DMS79 (cell line): Measurements from ENCODE around the gene GATB.

ENCODE experiments used
- DNase-seq: peaks from one replicate; lab custom pipeline; 2025; lab: John Stamatoyannopoulos, UW

Gene GATB

GRCh38 chr4:151698213-151698612, 62.6 kb downstream of the GATB start:
- DNase-seq: no peak

GRCh38 chr4:151694961-151695720, 65.7 kb downstream of the GATB start:
- DNase-seq: no peak

GRCh38 chr4:151692821-151693673, 67.8 kb downstream of the GATB start:
- no peak for DNase-seq

- DNase-seq: peak; percentile 29
These were observed 68.4 kb downstream of the GATB start for GRCh38 chr4:151692443-151692782.

- no peak for DNase-seq
These were observed 69.0 kb downstream of the GATB start for GRCh38 chr4:151691639-151692442.

- DNase-seq: no peak
These were observed 69.9 kb downstream of the GATB start for GRCh38 chr4:151690876-151691275.

GRCh38 chr4:151690164-151690870, 70.5 kb downstream of the GATB start:
- DNase-seq: no peak

- DNase-seq: no peak
These were observed 71.4 kb downstream of the GATB start for GRCh38 chr4:151689211-151689991.

GRCh38 chr4:151688785-151689043, 72.1 kb downstream of the GATB start:
- DNase-seq: no peak

- DNase-seq: no peak
These were observed 72.6 kb downstream of the GATB start for GRCh38 chr4:151688003-151688784.

GRCh38 chr4:151687021-151687640, 73.7 kb downstream of the GATB start:
- DNase-seq: no peak

GRCh38 chr4:151685303-151685702, 75.5 kb downstream of the GATB start:
- DNase-seq: no peak

- DNase-seq: no peak
These were observed 79.7 kb downstream of the GATB start for GRCh38 chr4:151681085-151681484.

- DNase-seq: no peak
These were observed 81.6 kb downstream of the GATB start for GRCh38 chr4:151679231-151679630.

GRCh38 chr4:151678048-151678872, 82.5 kb downstream of the GATB start:
- no peak for DNase-seq

GRCh38 chr4:151677193-151677592, 83.6 kb downstream of the GATB start:
- DNase-seq: no peak

- DNase-seq: no peak
These were observed 84.5 kb downstream of the GATB start for GRCh38 chr4:151676301-151676700.

- no peak for DNase-seq
These were observed 85.3 kb downstream of the GATB start for GRCh38 chr4:151675411-151675971.
